ENCODE results near the gene RNF7.
"Not testable (repeated sequence)": the region's sequence is repeated elsewhere in the genome, so short reads cannot be mapped to it uniquely, and the experiment has no call there.

The RNF7 gene

GRCh38 chr3:141783632-141784031, 45.5 kb downstream of the RNF7 start:
- no peak overlapping the region for H2AFZ ChIP-seq (ENCODE audit: low read depth, low read length)

GRCh38 chr3:141784096-141784495, 46.0 kb downstream of the RNF7 start:
- Histone ChIP-seq H2AFZ (ENCODE audit: low read depth, low read length) (no peak overlapping the region), H3K4me2 (ENCODE audit: low read length) (no peak overlapping the region), H4K20me1 (ENCODE audit: insufficient read depth, low read length) (no peaks in the 10 kb centered on the region), H3K9ac (ENCODE audit: low read length) (no peak overlapping the region), H3K4me3 (ENCODE audit: low read length) (no peak overlapping the region), H3K79me2 (ENCODE audit: low read length) (no peaks in the 10 kb centered on the region), H3K27ac (ENCODE audit: low read length) (no peak overlapping the region), H3K4me1 (ENCODE audit: low read length) (no peaks in the 10 kb centered on the region), H3K9me3 (ENCODE audit: insufficient read depth, low read length) (no peaks in the 10 kb centered on the region), H3K27me3 (ENCODE audit: low read depth, low read length) (no peaks in the 10 kb centered on the region), H3K36me3 (replicated peaks; ENCODE audit: low read depth, low read length) (no peaks in the 10 kb centered on the region)
- TF ChIP-seq EZH2phosphoT487 (IDR thresholded peaks at IDR 0.05; ENCODE audit: low read depth) (no peak), CTCF (IDR thresholded peaks at IDR 0.05; ENCODE audit: low read depth, low read length) (no peak)

More at GRCh38 chr3:141783632-141784031, 45.5 kb downstream of the RNF7 start:
- H4K20me1 ChIP-seq (ENCODE audit: insufficient read depth, low read length), result no peaks in the 10 kb centered on the region
- no peak overlapping the region for H3K27ac ChIP-seq (ENCODE audit: low read length)
- H3K4me1 ChIP-seq (ENCODE audit: low read length), result no peaks in the 10 kb centered on the region
- H3K4me3 ChIP-seq (ENCODE audit: low read length), result no peak overlapping the region
- H3K27me3 ChIP-seq (ENCODE audit: low read depth, low read length), result no peaks in the 10 kb centered on the region
- no peak overlapping the region for H3K4me2 ChIP-seq (ENCODE audit: low read length)
- no peak for TF ChIP-seq EZH2phosphoT487 (IDR thresholded peaks at IDR 0.05; ENCODE audit: low read depth)
- TF ChIP-seq CTCF (IDR thresholded peaks at IDR 0.05; ENCODE audit: low read depth, low read length), result no peak
- no peak overlapping the region for H3K9ac ChIP-seq (ENCODE audit: low read length)
- H3K36me3 ChIP-seq (replicated peaks; ENCODE audit: low read depth, low read length), result no peaks in the 10 kb centered on the region
- H3K79me2 ChIP-seq (ENCODE audit: low read length), result no peaks in the 10 kb centered on the region
- H3K9me3 ChIP-seq (ENCODE audit: insufficient read depth, low read length), result no peaks in the 10 kb centered on the region

- H3K9ac ChIP-seq (ENCODE audit: low read length), result no peak overlapping the region
- H3K27ac ChIP-seq (ENCODE audit: low read length), result no peak overlapping the region
- H3K4me1 ChIP-seq (ENCODE audit: low read length), result no peaks in the 10 kb centered on the region
- H3K4me3 ChIP-seq (ENCODE audit: low read length), result no peak overlapping the region
- no peak overlapping the region for H2AFZ ChIP-seq (ENCODE audit: low read depth, low read length)
- H4K20me1 ChIP-seq (ENCODE audit: insufficient read depth, low read length), result no peaks in the 10 kb centered on the region
- no peak overlapping the region for H3K4me2 ChIP-seq (ENCODE audit: low read length)
- no peak for TF ChIP-seq EZH2phosphoT487 (IDR thresholded peaks at IDR 0.05; ENCODE audit: low read depth)
- no peak for TF ChIP-seq CTCF (IDR thresholded peaks at IDR 0.05; ENCODE audit: low read depth, low read length)
- no peaks in the 10 kb centered on the region for H3K79me2 ChIP-seq (ENCODE audit: low read length)
- H3K9me3 ChIP-seq (ENCODE audit: insufficient read depth, low read length), result no peaks in the 10 kb centered on the region
- H3K27me3 ChIP-seq (ENCODE audit: low read depth, low read length), result no peaks in the 10 kb centered on the region
- H3K36me3 ChIP-seq (replicated peaks; ENCODE audit: low read depth, low read length), result no peaks in the 10 kb centered on the region
These were observed 46.4 kb downstream of the RNF7 start for GRCh38 chr3:141784531-141784930.

GRCh38 chr3:141788149-141788548, 50.1 kb downstream of the RNF7 start:
- Histone ChIP-seq H2AFZ (ENCODE audit: low read depth, low read length) (no peak overlapping the region), H3K4me1 (ENCODE audit: low read length) (no peaks in the 10 kb centered on the region), H4K20me1 (ENCODE audit: insufficient read depth, low read length) (no peaks in the 10 kb centered on the region), H3K27ac (ENCODE audit: low read length) (no peak overlapping the region), H3K79me2 (ENCODE audit: low read length) (no peaks in the 10 kb centered on the region), H3K4me3 (ENCODE audit: low read length) (no peak overlapping the region), H3K9ac (ENCODE audit: low read length) (no peak overlapping the region), H3K36me3 (replicated peaks; ENCODE audit: low read depth, low read length) (no peaks in the 10 kb centered on the region), H3K27me3 (ENCODE audit: low read depth, low read length) (no peaks in the 10 kb centered on the region), H3K9me3 (ENCODE audit: insufficient read depth, low read length) (no peaks in the 10 kb centered on the region), H3K4me2 (ENCODE audit: low read length) (no peak overlapping the region)
- TF ChIP-seq CTCF (IDR thresholded peaks at IDR 0.05; ENCODE audit: low read depth, low read length) (no peak), EZH2phosphoT487 (IDR thresholded peaks at IDR 0.05; ENCODE audit: low read depth) (no peak)

GRCh38 chr3:141788750-141789149, 50.7 kb downstream of the RNF7 start:
- H3K4me3 ChIP-seq (ENCODE audit: low read length); H3K9ac ChIP-seq (ENCODE audit: low read length); H3K79me2 ChIP-seq (ENCODE audit: low read length); H2AFZ ChIP-seq (ENCODE audit: low read depth, low read length); H3K36me3 ChIP-seq (replicated peaks; ENCODE audit: low read depth, low read length); H3K4me2 ChIP-seq (ENCODE audit: low read length); H3K4me1 ChIP-seq (ENCODE audit: low read length); H4K20me1 ChIP-seq (ENCODE audit: insufficient read depth, low read length); H3K27me3 ChIP-seq (ENCODE audit: low read depth, low read length); H3K9me3 ChIP-seq (ENCODE audit: insufficient read depth, low read length); H3K27ac ChIP-seq (ENCODE audit: low read length): not testable (repeated sequence)

Data from OCI-LY3 (cell line).